ENCODE results near the gene SLAIN2. TPM values are rescaled to one million over a fixed set of nuclear protein-coding genes. Genes with fewer than 3 reads are reported as not detected.
"Not testable (repeated sequence)": the region's sequence is repeated elsewhere in the genome, so short reads cannot be mapped to it uniquely, and the experiment has no call there.

Gene SLAIN2
- total RNA-seq, 2 donors from 2014 or later: 82.1 to 199 TPM

GRCh38 chr4:48300004-48300403, 41.3 kb upstream of the SLAIN2 start:
- TF ChIP-seq CTCF (IDR thresholded peaks at IDR 0.05): no peak
- H3K27ac ChIP-seq: no peak overlapping the region
- H3K27me3 ChIP-seq: no peaks in the 10 kb centered on the region
- no peaks in the 10 kb centered on the region for H3K4me1 ChIP-seq
- H3K9me3 ChIP-seq: no peaks in the 10 kb centered on the region
- H3K4me3 ChIP-seq: no peak overlapping the region
- DNase-seq (ENCODE audit: low spot score): no peak
- no peaks in the 10 kb centered on the region for H3K36me3 ChIP-seq

GRCh38 chr4:48305508-48305907, 35.8 kb upstream of the SLAIN2 start:
- DNase-seq (ENCODE audit: low spot score): no peak
- H3K27me3 ChIP-seq: no peaks in the 10 kb centered on the region
- no peaks in the 10 kb centered on the region for H3K4me1 ChIP-seq
- no peaks in the 10 kb centered on the region for H3K36me3 ChIP-seq
- H3K4me3 ChIP-seq: no peak overlapping the region
- H3K27ac ChIP-seq: no peak overlapping the region
- H3K9me3 ChIP-seq: no peaks in the 10 kb centered on the region
- no peak for TF ChIP-seq CTCF (IDR thresholded peaks at IDR 0.05)

- Histone ChIP-seq H3K27ac (no peak overlapping the region), H3K9me3 (no peaks in the 10 kb centered on the region), H3K27me3 (no peaks in the 10 kb centered on the region), H3K4me1 (no peaks in the 10 kb centered on the region), H3K4me3 (no peak overlapping the region), H3K36me3 (no peaks in the 10 kb centered on the region)
- no peak for TF ChIP-seq CTCF (IDR thresholded peaks at IDR 0.05)
- DNase-seq (ENCODE audit: low spot score): no peak
These were observed 33.8 kb upstream of the SLAIN2 start for GRCh38 chr4:48307528-48307927.

- TF ChIP-seq CTCF (IDR thresholded peaks at IDR 0.05): no peak
- no peaks in the 10 kb centered on the region for H3K36me3 ChIP-seq
- no peak for DNase-seq (ENCODE audit: low spot score)
- H3K27ac ChIP-seq: no peak overlapping the region
- H3K4me1 ChIP-seq: no peaks in the 10 kb centered on the region
- H3K9me3 ChIP-seq: no peaks in the 10 kb centered on the region
- no peaks in the 10 kb centered on the region for H3K27me3 ChIP-seq
- no peak overlapping the region for H3K4me3 ChIP-seq
These were observed 32.4 kb upstream of the SLAIN2 start for GRCh38 chr4:48308901-48309300.

GRCh38 chr4:48311896-48312295, 29.4 kb upstream of the SLAIN2 start:
- H3K4me3 ChIP-seq: no peak overlapping the region
- DNase-seq (ENCODE audit: low spot score): no peak
- no peaks in the 10 kb centered on the region for H3K36me3 ChIP-seq
- no peak for TF ChIP-seq CTCF (IDR thresholded peaks at IDR 0.05)
- H3K27ac ChIP-seq: no peak overlapping the region
- H3K4me1 ChIP-seq: no peaks in the 10 kb centered on the region
- H3K27me3 ChIP-seq: no peaks in the 10 kb centered on the region
- H3K9me3 ChIP-seq: no peaks in the 10 kb centered on the region

- not testable (repeated sequence) for H3K4me1 ChIP-seq; H3K36me3 ChIP-seq; H3K27me3 ChIP-seq; H3K9me3 ChIP-seq; H3K27ac ChIP-seq; DNase-seq (ENCODE audit: low spot score); H3K4me3 ChIP-seq
These were observed 26.6 kb upstream of the SLAIN2 start for GRCh38 chr4:48314746-48315145.

Data from right atrium auricular region (tissue), 2 donors.